Duodenal mucosa (tissue), 2 donors: ENCODE data around the gene SDK2.
"Not testable (repeated sequence)": the region's sequence is repeated elsewhere in the genome, so short reads cannot be mapped to it uniquely, and the experiment has no call there.

Experiments used
- H3K27ac ChIP-seq: one replicate; pipeline ENCODE4 v1.7.0; 2013; ENCODE audit warnings: low read depth, low read length
- H3K27me3 ChIP-seq, 2 donors: one replicate each; pipeline ENCODE4 v1.7.0; 2013; ENCODE audit warnings: low read length in 2 of 2, control low read depth in 1 of 2; ENCODE audit not compliant: insufficient read depth in 2 of 2, control insufficient read depth in 1 of 2
- H3K36me3 ChIP-seq, 2 donors: one replicate each; pipeline ENCODE4 v1.7.0; 2013; ENCODE audit warnings: low read length in 2 of 2, control low read depth in 1 of 2; ENCODE audit not compliant: insufficient read depth in 2 of 2, control insufficient read depth in 1 of 2
- H3K4me1 ChIP-seq, 2 donors: one replicate each; pipeline ENCODE4 v1.7.0; 2013; ENCODE audit warnings: low read length in 2 of 2, control low read depth in 1 of 2; ENCODE audit not compliant: insufficient read depth in 2 of 2, control insufficient read depth in 1 of 2
- H3K4me3 ChIP-seq, 2 donors: one replicate each; pipeline ENCODE4 v1.7.0; 2013; ENCODE audit warnings: low read length in 2 of 2, low read depth in 1 of 2
- H3K9ac ChIP-seq, 2 donors: one replicate each; pipeline ENCODE4 v1.7.0; 2013; ENCODE audit warnings: low read length in 2 of 2, low read depth in 1 of 2
- H3K9me3 ChIP-seq, 2 donors: one replicate each; pipeline ENCODE4 v1.7.0; 2013; ENCODE audit warnings: low read length in 2 of 2, control low read depth in 1 of 2; ENCODE audit not compliant: control insufficient read depth in 1 of 2

The SDK2 gene

GRCh38 chr17:73378974-73379470 lies 265.2 kb downstream of the SDK2 start:
- H3K27me3 ChIP-seq, result peaks cover 0 to under 1% of the 10 kb centered on the region in 2 donors
- no peak overlapping the region for H3K4me3 ChIP-seq
- no peak overlapping the region for H3K9ac ChIP-seq
- no peaks in the 10 kb centered on the region for H3K36me3 ChIP-seq
- H3K4me1 ChIP-seq, result no peaks in the 10 kb centered on the region
- no peaks in the 10 kb centered on the region for H3K9me3 ChIP-seq
- no peak overlapping the region for H3K27ac ChIP-seq

- Histone ChIP-seq H3K27me3 (peaks cover 0 to 2% of the 10 kb centered on the region in 2 donors), H3K9me3 (no peaks in the 10 kb centered on the region), H3K27ac (no peak overlapping the region), H3K4me3 (no peak overlapping the region), H3K36me3 (no peaks in the 10 kb centered on the region), H3K9ac (no peak overlapping the region), H3K4me1 (no peaks in the 10 kb centered on the region)
Observed at GRCh38 chr17:73376636-73377035, 267.6 kb downstream of the SDK2 start.

- H3K4me3 ChIP-seq, result no peak overlapping the region
- no peaks in the 10 kb centered on the region for H3K4me1 ChIP-seq
- no peaks in the 10 kb centered on the region for H3K36me3 ChIP-seq
- H3K9ac ChIP-seq, result no peak overlapping the region
- peaks cover 0 to 2% of the 10 kb centered on the region in 2 donors for H3K27me3 ChIP-seq
- H3K27ac ChIP-seq, result no peak overlapping the region
- no peaks in the 10 kb centered on the region for H3K9me3 ChIP-seq
Observed at GRCh38 chr17:73376152-73376551, 268.1 kb downstream of the SDK2 start.

- H3K27ac ChIP-seq, result no peak overlapping the region
- H3K9me3 ChIP-seq, result no peaks in the 10 kb centered on the region
- peaks cover 0 to 2% of the 10 kb centered on the region in 2 donors for H3K27me3 ChIP-seq
- H3K36me3 ChIP-seq, result no peaks in the 10 kb centered on the region
- H3K4me1 ChIP-seq, result no peaks in the 10 kb centered on the region
- no peak overlapping the region for H3K9ac ChIP-seq
- no peak overlapping the region for H3K4me3 ChIP-seq
Observed at GRCh38 chr17:73371836-73372235, 272.4 kb downstream of the SDK2 start.

- Histone ChIP-seq H3K9me3 (no peaks in the 10 kb centered on the region), H3K27me3 (peaks cover 0 to 2% of the 10 kb centered on the region in 2 donors), H3K27ac (no peak overlapping the region), H3K9ac (no peak overlapping the region), H3K36me3 (no peaks in the 10 kb centered on the region), H3K4me3 (no peak overlapping the region), H3K4me1 (peaks cover 0 to under 1% of the 10 kb centered on the region in 2 donors)
Observed at GRCh38 chr17:73371285-73371684, 273.0 kb downstream of the SDK2 start.

GRCh38 chr17:73369817-73370490 lies 274.3 kb downstream of the SDK2 start:
- not testable (repeated sequence) for H3K4me3 ChIP-seq, H3K27ac ChIP-seq, H3K9ac ChIP-seq

GRCh38 chr17:73369111-73369521 lies 275.1 kb downstream of the SDK2 start:
- no peak overlapping the region for H3K9ac ChIP-seq
- H3K27ac ChIP-seq, result no peak overlapping the region
- H3K4me3 ChIP-seq, result no peak overlapping the region

More at GRCh38 chr17:73369817-73370490, 274.3 kb downstream of the SDK2 start:
- H3K4me1 ChIP-seq, H3K27me3 ChIP-seq, H3K36me3 ChIP-seq, H3K9me3 ChIP-seq: not testable (repeated sequence)

GRCh38 chr17:73368085-73368631 lies 276.1 kb downstream of the SDK2 start:
- H3K4me1 ChIP-seq, result peaks cover 0 to 4% of the 10 kb centered on the region in 2 donors
- H3K27me3 ChIP-seq, result no peaks in the 10 kb centered on the region
- no peak overlapping the region for H3K27ac ChIP-seq
- H3K36me3 ChIP-seq, result no peaks in the 10 kb centered on the region
- no peak overlapping the region for H3K4me3 ChIP-seq
- H3K9ac ChIP-seq, result no peak overlapping the region
- no peaks in the 10 kb centered on the region for H3K9me3 ChIP-seq

More at GRCh38 chr17:73369111-73369521, 275.1 kb downstream of the SDK2 start:
- Histone ChIP-seq H3K36me3 (no peaks in the 10 kb centered on the region), H3K27me3 (peaks cover 0 to 2% of the 10 kb centered on the region in 2 donors), H3K9me3 (no peaks in the 10 kb centered on the region), H3K4me1 (peaks cover 0 to 4% of the 10 kb centered on the region in 2 donors)

- Histone ChIP-seq H3K36me3 (no peaks in the 10 kb centered on the region), H3K4me1 (peaks cover 0 to 4% of the 10 kb centered on the region in 2 donors), H3K9me3 (no peaks in the 10 kb centered on the region), H3K27me3 (no peaks in the 10 kb centered on the region), H3K9ac (no peak overlapping the region), H3K4me3 (no peak overlapping the region), H3K27ac (no peak overlapping the region)
Observed at GRCh38 chr17:73365906-73366623, 278.2 kb downstream of the SDK2 start.

GRCh38 chr17:73365301-73365874 lies 278.9 kb downstream of the SDK2 start:
- no peaks in the 10 kb centered on the region for H3K9me3 ChIP-seq
- H3K9ac ChIP-seq, result no peak overlapping the region
- no peaks in the 10 kb centered on the region for H3K36me3 ChIP-seq
- H3K4me1 ChIP-seq, result peaks cover 0 to 4% of the 10 kb centered on the region in 2 donors
- no peak overlapping the region for H3K4me3 ChIP-seq
- no peak overlapping the region for H3K27ac ChIP-seq
- H3K27me3 ChIP-seq, result no peaks in the 10 kb centered on the region
